ENCODE results near the gene KIF1B. TPM values are rescaled to one million over a fixed set of nuclear protein-coding genes. Genes with fewer than 3 reads are reported as not detected.

The KIF1B gene
- polyA plus RNA-seq, 2 donors: 9.6 to 13.6 TPM

DNA sequence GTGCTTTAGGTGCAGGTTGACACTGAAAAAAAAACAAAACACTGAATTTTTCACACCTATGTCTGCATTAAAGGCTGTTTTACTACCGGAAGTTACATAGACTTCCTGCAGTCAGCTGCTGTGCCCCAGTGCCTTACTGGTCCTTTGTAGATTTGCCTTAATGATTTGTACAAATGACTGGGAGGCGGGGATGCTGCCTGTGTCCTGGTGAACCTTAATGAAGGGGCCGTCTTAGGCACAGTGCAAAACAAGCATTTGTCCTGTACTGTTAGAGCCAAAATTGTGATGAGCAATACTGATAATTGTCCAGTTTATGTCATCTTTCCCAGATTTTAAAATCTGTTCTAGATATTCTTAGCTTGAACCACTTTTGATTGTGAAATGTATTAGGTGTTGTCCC lies 97.6 kb downstream of the KIF1B start:
- 69 to 79% methylated on average over 3 of the region's 3 CpGs for WGBS, 2 donors
- H3K4me1 ChIP-seq (ENCODE audit: control insufficient read depth in 2 of 2, insufficient read depth in 2 of 2, low read length in 1 of 2): no peaks in the 10 kb centered on the region
- no peaks in the 10 kb centered on the region for H3K27me3 ChIP-seq (ENCODE audit: control insufficient read depth in 1 of 2, insufficient read depth in 2 of 2, low read length in 2 of 2)
- no peaks in the 10 kb centered on the region for H3K9me3 ChIP-seq (ENCODE audit: control insufficient read depth in 2 of 2, insufficient read depth in 1 of 2, low read depth in 1 of 2, low read length in 1 of 2)
- peaks cover 6 to 9% of the 10 kb centered on the region in 2 donors for H3K36me3 ChIP-seq (ENCODE audit: control insufficient read depth in 2 of 2, insufficient read depth in 2 of 2, low read length in 1 of 2)
- no peak overlapping the region for H3K4me3 ChIP-seq (ENCODE audit: low read depth in 1 of 2, low read length in 2 of 2)
- H3K27ac ChIP-seq (ENCODE audit: low read depth in 2 of 2, low read length in 1 of 2): no peak overlapping the region

- peaks cover under 1% of the 10 kb centered on the region in 2 donors for H3K36me3 ChIP-seq (ENCODE audit: control insufficient read depth in 2 of 2, insufficient read depth in 2 of 2, low read length in 1 of 2)
- WGBS, 2 donors: 77 to 84% methylated on average over 6 of the region's 6 CpGs
These were observed 99.1 kb downstream of the KIF1B start for GRCh38 chr1:10309243-10310011.

DNA sequence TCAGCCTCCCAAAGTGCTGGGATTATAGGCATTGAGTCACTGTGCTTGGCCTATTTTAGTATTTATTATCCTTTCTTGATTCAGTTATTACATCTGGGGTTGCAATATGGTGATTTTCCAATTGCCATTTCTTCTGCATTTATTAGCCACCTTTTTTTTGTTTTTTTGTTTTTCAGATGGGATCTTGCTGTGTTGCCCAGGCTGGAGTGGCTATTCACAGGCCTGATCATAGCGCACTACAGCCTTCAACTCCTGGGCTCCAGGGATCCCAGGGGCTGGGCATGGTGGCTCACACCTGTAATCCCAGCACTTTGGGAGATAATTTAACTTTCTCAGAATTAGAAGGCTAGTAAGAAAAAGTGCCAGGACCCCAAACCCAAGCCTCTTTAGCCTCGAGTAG lies 106.4 kb downstream of the KIF1B start:
- H3K4me1 ChIP-seq (ENCODE audit: control insufficient read depth in 2 of 2, insufficient read depth in 2 of 2, low read length in 1 of 2): no peaks in the 10 kb centered on the region
- peaks cover 0 to 3% of the 10 kb centered on the region in 2 donors for H3K36me3 ChIP-seq (ENCODE audit: control insufficient read depth in 2 of 2, insufficient read depth in 2 of 2, low read length in 1 of 2)
- H3K27me3 ChIP-seq (ENCODE audit: control insufficient read depth in 1 of 2, insufficient read depth in 2 of 2, low read length in 2 of 2): no peaks in the 10 kb centered on the region
- WGBS, 2 donors: 91 to 98% methylated on average over 2 of the region's 2 CpGs
- H3K4me3 ChIP-seq (ENCODE audit: low read depth in 1 of 2, low read length in 2 of 2): no peak overlapping the region
- no peaks in the 10 kb centered on the region for H3K9me3 ChIP-seq (ENCODE audit: control insufficient read depth in 2 of 2, insufficient read depth in 1 of 2, low read depth in 1 of 2, low read length in 1 of 2)
- no peak overlapping the region for H3K27ac ChIP-seq (ENCODE audit: low read depth in 2 of 2, low read length in 1 of 2)

More at GRCh38 chr1:10309243-10310011, 99.1 kb downstream of the KIF1B start:
- H3K9me3 ChIP-seq (ENCODE audit: control insufficient read depth in 2 of 2, insufficient read depth in 1 of 2, low read depth in 1 of 2, low read length in 1 of 2): no peaks in the 10 kb centered on the region
- H3K4me1 ChIP-seq (ENCODE audit: control insufficient read depth in 2 of 2, insufficient read depth in 2 of 2, low read length in 1 of 2): no peaks in the 10 kb centered on the region
- no peak overlapping the region for H3K4me3 ChIP-seq (ENCODE audit: low read depth in 1 of 2, low read length in 2 of 2)
- H3K27me3 ChIP-seq (ENCODE audit: control insufficient read depth in 1 of 2, insufficient read depth in 2 of 2, low read length in 2 of 2): no peaks in the 10 kb centered on the region
- H3K27ac ChIP-seq (ENCODE audit: low read depth in 2 of 2, low read length in 1 of 2): no peak overlapping the region

GRCh38 chr1:10319750-10320149 lies 109.4 kb downstream of the KIF1B start:
- no peaks in the 10 kb centered on the region for H3K4me1 ChIP-seq (ENCODE audit: control insufficient read depth in 2 of 2, insufficient read depth in 2 of 2, low read length in 1 of 2)

GRCh38 chr1:10320336-10320735 lies 110.0 kb downstream of the KIF1B start:
- WGBS, 2 donors: 89 to 90% methylated on average over 4 of the region's 4 CpGs
- no peaks in the 10 kb centered on the region for H3K9me3 ChIP-seq (ENCODE audit: control insufficient read depth in 2 of 2, insufficient read depth in 1 of 2, low read depth in 1 of 2, low read length in 1 of 2)
- H3K4me3 ChIP-seq (ENCODE audit: low read depth in 1 of 2, low read length in 2 of 2): no peak overlapping the region
- no peaks in the 10 kb centered on the region for H3K4me1 ChIP-seq (ENCODE audit: control insufficient read depth in 2 of 2, insufficient read depth in 2 of 2, low read length in 1 of 2)
- H3K27me3 ChIP-seq (ENCODE audit: control insufficient read depth in 1 of 2, insufficient read depth in 2 of 2, low read length in 2 of 2): no peaks in the 10 kb centered on the region
- H3K27ac ChIP-seq (ENCODE audit: low read depth in 2 of 2, low read length in 1 of 2): no peak overlapping the region
- peaks cover 7 to 9% of the 10 kb centered on the region in 2 donors for H3K36me3 ChIP-seq (ENCODE audit: control insufficient read depth in 2 of 2, insufficient read depth in 2 of 2, low read length in 1 of 2)

More at GRCh38 chr1:10319750-10320149, 109.4 kb downstream of the KIF1B start:
- no peaks in the 10 kb centered on the region for H3K27me3 ChIP-seq (ENCODE audit: control insufficient read depth in 1 of 2, insufficient read depth in 2 of 2, low read length in 2 of 2)
- 83 to 93% methylated on average over 1 of the region's 1 CpG for WGBS, 2 donors
- peaks cover 7 to 9% of the 10 kb centered on the region in 2 donors for H3K36me3 ChIP-seq (ENCODE audit: control insufficient read depth in 2 of 2, insufficient read depth in 2 of 2, low read length in 1 of 2)
- no peaks in the 10 kb centered on the region for H3K9me3 ChIP-seq (ENCODE audit: control insufficient read depth in 2 of 2, insufficient read depth in 1 of 2, low read depth in 1 of 2, low read length in 1 of 2)
- no peak overlapping the region for H3K4me3 ChIP-seq (ENCODE audit: low read depth in 1 of 2, low read length in 2 of 2)
- no peak overlapping the region for H3K27ac ChIP-seq (ENCODE audit: low read depth in 2 of 2, low read length in 1 of 2)

- Histone ChIP-seq H3K9me3 (ENCODE audit: control insufficient read depth in 2 of 2, insufficient read depth in 1 of 2, low read depth in 1 of 2, low read length in 1 of 2) (no peaks in the 10 kb centered on the region), H3K27me3 (ENCODE audit: control insufficient read depth in 1 of 2, insufficient read depth in 2 of 2, low read length in 2 of 2) (no peaks in the 10 kb centered on the region), H3K4me3 (ENCODE audit: low read depth in 1 of 2, low read length in 2 of 2) (no peak overlapping the region), H3K27ac (ENCODE audit: low read depth in 2 of 2, low read length in 1 of 2) (no peak overlapping the region), H3K36me3 (ENCODE audit: control insufficient read depth in 2 of 2, insufficient read depth in 2 of 2, low read length in 1 of 2) (peaks cover 10 to 14% of the 10 kb centered on the region in 2 donors), H3K4me1 (ENCODE audit: control insufficient read depth in 2 of 2, insufficient read depth in 2 of 2, low read length in 1 of 2) (no peaks in the 10 kb centered on the region)
- WGBS, 2 donors: 92 to 94% methylated on average over 7 of the region's 7 CpGs
These were observed 112.5 kb downstream of the KIF1B start for GRCh38 chr1:10322821-10323220.

GRCh38 chr1:10324627-10325026 lies 114.3 kb downstream of the KIF1B start:
- Histone ChIP-seq H3K27me3 (ENCODE audit: control insufficient read depth in 1 of 2, insufficient read depth in 2 of 2, low read length in 2 of 2) (no peaks in the 10 kb centered on the region), H3K27ac (ENCODE audit: low read depth in 2 of 2, low read length in 1 of 2) (no peak overlapping the region), H3K4me3 (ENCODE audit: low read depth in 1 of 2, low read length in 2 of 2) (no peak overlapping the region), H3K36me3 (ENCODE audit: control insufficient read depth in 2 of 2, insufficient read depth in 2 of 2, low read length in 1 of 2) (peaks cover 10 to 14% of the 10 kb centered on the region in 2 donors), H3K4me1 (ENCODE audit: control insufficient read depth in 2 of 2, insufficient read depth in 2 of 2, low read length in 1 of 2) (no peaks in the 10 kb centered on the region), H3K9me3 (ENCODE audit: control insufficient read depth in 2 of 2, insufficient read depth in 1 of 2, low read depth in 1 of 2, low read length in 1 of 2) (no peaks in the 10 kb centered on the region)
- whole genome bisulfite sequencing, 2 donors: 86 to 94% methylated on average over 6 of the region's 6 CpGs

DNA sequence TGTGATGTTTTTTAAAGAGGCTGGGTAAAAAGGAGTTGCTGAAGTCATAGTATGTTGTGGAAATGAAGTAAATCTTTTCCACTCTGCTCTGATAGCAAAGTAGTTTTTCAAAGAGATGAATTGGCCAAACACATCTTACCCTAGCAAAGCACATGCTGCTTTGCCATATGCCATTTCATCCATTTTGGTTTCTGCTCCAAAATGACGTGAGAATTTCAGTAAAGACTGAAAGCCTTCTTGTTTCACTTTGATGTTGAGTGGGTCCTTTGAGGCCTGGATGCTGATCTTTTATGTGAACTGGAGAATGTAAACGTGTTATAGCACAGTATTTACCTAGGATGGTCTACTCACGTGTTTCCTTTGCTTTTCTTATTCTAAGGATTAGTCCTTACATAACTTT lies 115.2 kb downstream of the KIF1B start:
- no peaks in the 10 kb centered on the region for H3K27me3 ChIP-seq (ENCODE audit: control insufficient read depth in 1 of 2, insufficient read depth in 2 of 2, low read length in 2 of 2)
- no peak overlapping the region for H3K27ac ChIP-seq (ENCODE audit: low read depth in 2 of 2, low read length in 1 of 2)
- no peaks in the 10 kb centered on the region for H3K9me3 ChIP-seq (ENCODE audit: control insufficient read depth in 2 of 2, insufficient read depth in 1 of 2, low read depth in 1 of 2, low read length in 1 of 2)
- H3K4me3 ChIP-seq (ENCODE audit: low read depth in 1 of 2, low read length in 2 of 2): no peak overlapping the region
- 67 to 75% methylated on average over 3 of the region's 3 CpGs for WGBS, 2 donors
- H3K36me3 ChIP-seq (ENCODE audit: control insufficient read depth in 2 of 2, insufficient read depth in 2 of 2, low read length in 1 of 2): peaks cover 10 to 14% of the 10 kb centered on the region in 2 donors
- no peaks in the 10 kb centered on the region for H3K4me1 ChIP-seq (ENCODE audit: control insufficient read depth in 2 of 2, insufficient read depth in 2 of 2, low read length in 1 of 2)

- no peaks in the 10 kb centered on the region for H3K27me3 ChIP-seq (ENCODE audit: control insufficient read depth in 1 of 2, insufficient read depth in 2 of 2, low read length in 2 of 2)
- H3K9me3 ChIP-seq (ENCODE audit: control insufficient read depth in 2 of 2, insufficient read depth in 1 of 2, low read depth in 1 of 2, low read length in 1 of 2): no peaks in the 10 kb centered on the region
- H3K36me3 ChIP-seq (ENCODE audit: control insufficient read depth in 2 of 2, insufficient read depth in 2 of 2, low read length in 1 of 2): peaks cover 10 to 14% of the 10 kb centered on the region in 2 donors
- no peaks in the 10 kb centered on the region for H3K4me1 ChIP-seq (ENCODE audit: control insufficient read depth in 2 of 2, insufficient read depth in 2 of 2, low read length in 1 of 2)
- no peak overlapping the region for H3K27ac ChIP-seq (ENCODE audit: low read depth in 2 of 2, low read length in 1 of 2)
- H3K4me3 ChIP-seq (ENCODE audit: low read depth in 1 of 2, low read length in 2 of 2): no peak overlapping the region
- 98% methylated on average over 11 of the region's 11 CpGs for WGBS, 2 donors
These were observed 115.9 kb downstream of the KIF1B start for GRCh38 chr1:10326251-10326650.

Measured in esophagus (tissue), 2 donors.